G401.6 (cell line): ENCODE data around the gene CSPG4.
"Not testable (repeated sequence)": the region's sequence is repeated elsewhere in the genome, so short reads cannot be mapped to it uniquely, and the experiment has no call there.

ENCODE experiments used
- FAIRE-seq: peaks from 2 replicates; lab custom pipeline; 2012; peaks lifted over from hg19 to GRCh38; lab: Jason Lieb, UNC

Gene CSPG4

GRCh38 chr15:75739791-75740190 is 27.1 kb upstream of the CSPG4 start:
- no peak for FAIRE-seq

- no peak for FAIRE-seq
These were observed 26.1 kb upstream of the CSPG4 start for GRCh38 chr15:75738647-75739325.

GRCh38 chr15:75738014-75738646 is 25.5 kb upstream of the CSPG4 start:
- no peak for FAIRE-seq

- not testable (repeated sequence) for FAIRE-seq
These were observed 24.7 kb upstream of the CSPG4 start for GRCh38 chr15:75737116-75738013.

GRCh38 chr15:75736256-75736655 is 23.6 kb upstream of the CSPG4 start:
- no peak for FAIRE-seq

GRCh38 chr15:75734861-75735760 is 22.5 kb upstream of the CSPG4 start:
- not testable (repeated sequence) for FAIRE-seq

- FAIRE-seq: no peak
These were observed 21.4 kb upstream of the CSPG4 start for GRCh38 chr15:75733761-75734651.

GRCh38 chr15:75732809-75733451 is 20.3 kb upstream of the CSPG4 start:
- FAIRE-seq: no peak

- FAIRE-seq: no peak
These were observed 19.6 kb upstream of the CSPG4 start for GRCh38 chr15:75732177-75732808.

- no peak for FAIRE-seq
These were observed 18.9 kb upstream of the CSPG4 start for GRCh38 chr15:75731248-75732151.

GRCh38 chr15:75730376-75731247 is 18.0 kb upstream of the CSPG4 start:
- FAIRE-seq: not testable (repeated sequence)

- no peak for FAIRE-seq
These were observed 16.9 kb upstream of the CSPG4 start for GRCh38 chr15:75729326-75730069.

- no peak for FAIRE-seq
These were observed 15.4 kb upstream of the CSPG4 start for GRCh38 chr15:75727851-75728715.

- FAIRE-seq: no peak
These were observed 14.4 kb upstream of the CSPG4 start for GRCh38 chr15:75727031-75727531.

GRCh38 chr15:75725719-75726607 is 13.3 kb upstream of the CSPG4 start:
- no peak for FAIRE-seq
